ENCODE results near the gene ACYP2.

The ACYP2 gene

GRCh38 chr2:54196646-54197045 is 81.2 kb downstream of the ACYP2 start:
- TF ChIP-seq ZC3H10 (CRISPR knock-in tag; IDR thresholded peaks at IDR 0.05): no peak
- no peak for TF ChIP-seq ESRRG (CRISPR knock-in tag; IDR thresholded peaks at IDR 0.05)
- TF ChIP-seq BACH2 (CRISPR knock-in tag; IDR thresholded peaks at IDR 0.05; ENCODE audit: borderline replicate concordance): no peak
- no peak for ATAC-seq

DNA sequence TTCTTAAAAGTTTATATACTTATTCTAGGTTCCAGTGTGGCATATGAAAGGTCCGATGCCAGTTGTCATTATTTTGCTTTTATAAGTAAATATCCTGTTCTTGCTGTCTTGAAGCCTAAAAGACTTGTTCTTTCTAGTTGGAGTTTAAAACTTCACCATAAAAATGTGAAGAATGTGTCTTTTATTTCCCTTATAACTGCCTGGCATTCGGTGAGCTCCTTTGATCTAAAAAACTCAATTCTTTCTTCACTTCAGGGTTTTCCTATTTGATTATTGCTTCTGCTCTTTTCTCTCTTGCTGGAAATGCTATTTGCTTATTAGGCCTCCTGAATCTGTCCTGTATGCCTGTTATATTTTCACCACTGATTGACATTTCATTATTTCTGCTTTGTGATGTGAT is 89.1 kb downstream of the ACYP2 start:
- ATAC-seq: no peak
- TF ChIP-seq, protein P1, sequence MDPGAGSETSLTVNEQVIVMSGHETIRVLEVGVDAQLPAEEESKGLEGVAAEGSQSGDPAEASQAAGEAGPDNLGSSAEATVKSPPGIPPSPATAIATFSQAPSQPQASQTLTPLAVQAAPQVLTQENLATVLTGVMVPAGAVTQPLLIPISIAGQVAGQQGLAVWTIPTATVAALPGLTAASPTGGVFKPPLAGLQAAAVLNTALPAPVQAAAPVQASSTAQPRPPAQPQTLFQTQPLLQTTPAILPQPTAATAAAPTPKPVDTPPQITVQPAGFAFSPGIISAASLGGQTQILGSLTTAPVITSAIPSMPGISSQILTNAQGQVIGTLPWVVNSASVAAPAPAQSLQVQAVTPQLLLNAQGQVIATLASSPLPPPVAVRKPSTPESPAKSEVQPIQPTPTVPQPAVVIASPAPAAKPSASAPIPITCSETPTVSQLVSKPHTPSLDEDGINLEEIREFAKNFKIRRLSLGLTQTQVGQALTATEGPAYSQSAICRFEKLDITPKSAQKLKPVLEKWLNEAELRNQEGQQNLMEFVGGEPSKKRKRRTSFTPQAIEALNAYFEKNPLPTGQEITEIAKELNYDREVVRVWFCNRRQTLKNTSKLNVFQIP (CRISPR knock-in tag; IDR thresholded peaks at IDR 0.05; ENCODE audit: borderline replicate concordance, low read depth): no peak

GRCh38 chr2:54206596-54206995 is 91.2 kb downstream of the ACYP2 start:
- ATAC-seq: peak; percentile 59; the same call in 2 of the 3 replicates
- TF ChIP-seq TCF4 (CRISPR knock-in tag; IDR thresholded peaks at IDR 0.05; ENCODE audit: borderline replicate concordance): no peak
- no peak for TF ChIP-seq RARB (CRISPR knock-in tag; IDR thresholded peaks at IDR 0.05)
- no peak for TF ChIP-seq SNAI2 (CRISPR knock-in tag; IDR thresholded peaks at IDR 0.05)
- TF ChIP-seq, protein P2, sequence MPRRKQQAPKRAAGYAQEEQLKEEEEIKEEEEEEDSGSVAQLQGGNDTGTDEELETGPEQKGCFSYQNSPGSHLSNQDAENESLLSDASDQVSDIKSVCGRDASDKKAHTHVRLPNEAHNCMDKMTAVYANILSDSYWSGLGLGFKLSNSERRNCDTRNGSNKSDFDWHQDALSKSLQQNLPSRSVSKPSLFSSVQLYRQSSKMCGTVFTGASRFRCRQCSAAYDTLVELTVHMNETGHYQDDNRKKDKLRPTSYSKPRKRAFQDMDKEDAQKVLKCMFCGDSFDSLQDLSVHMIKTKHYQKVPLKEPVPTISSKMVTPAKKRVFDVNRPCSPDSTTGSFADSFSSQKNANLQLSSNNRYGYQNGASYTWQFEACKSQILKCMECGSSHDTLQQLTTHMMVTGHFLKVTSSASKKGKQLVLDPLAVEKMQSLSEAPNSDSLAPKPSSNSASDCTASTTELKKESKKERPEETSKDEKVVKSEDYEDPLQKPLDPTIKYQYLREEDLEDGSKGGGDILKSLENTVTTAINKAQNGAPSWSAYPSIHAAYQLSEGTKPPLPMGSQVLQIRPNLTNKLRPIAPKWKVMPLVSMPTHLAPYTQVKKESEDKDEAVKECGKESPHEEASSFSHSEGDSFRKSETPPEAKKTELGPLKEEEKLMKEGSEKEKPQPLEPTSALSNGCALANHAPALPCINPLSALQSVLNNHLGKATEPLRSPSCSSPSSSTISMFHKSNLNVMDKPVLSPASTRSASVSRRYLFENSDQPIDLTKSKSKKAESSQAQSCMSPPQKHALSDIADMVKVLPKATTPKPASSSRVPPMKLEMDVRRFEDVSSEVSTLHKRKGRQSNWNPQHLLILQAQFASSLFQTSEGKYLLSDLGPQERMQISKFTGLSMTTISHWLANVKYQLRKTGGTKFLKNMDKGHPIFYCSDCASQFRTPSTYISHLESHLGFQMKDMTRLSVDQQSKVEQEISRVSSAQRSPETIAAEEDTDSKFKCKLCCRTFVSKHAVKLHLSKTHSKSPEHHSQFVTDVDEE (CRISPR knock-in tag; IDR thresholded peaks at IDR 0.05): no peak
- TF ChIP-seq, protein P1 (CRISPR knock-in tag; IDR thresholded peaks at IDR 0.05; ENCODE audit: borderline replicate concordance, low read depth): no peak
- TF ChIP-seq, protein P3, sequence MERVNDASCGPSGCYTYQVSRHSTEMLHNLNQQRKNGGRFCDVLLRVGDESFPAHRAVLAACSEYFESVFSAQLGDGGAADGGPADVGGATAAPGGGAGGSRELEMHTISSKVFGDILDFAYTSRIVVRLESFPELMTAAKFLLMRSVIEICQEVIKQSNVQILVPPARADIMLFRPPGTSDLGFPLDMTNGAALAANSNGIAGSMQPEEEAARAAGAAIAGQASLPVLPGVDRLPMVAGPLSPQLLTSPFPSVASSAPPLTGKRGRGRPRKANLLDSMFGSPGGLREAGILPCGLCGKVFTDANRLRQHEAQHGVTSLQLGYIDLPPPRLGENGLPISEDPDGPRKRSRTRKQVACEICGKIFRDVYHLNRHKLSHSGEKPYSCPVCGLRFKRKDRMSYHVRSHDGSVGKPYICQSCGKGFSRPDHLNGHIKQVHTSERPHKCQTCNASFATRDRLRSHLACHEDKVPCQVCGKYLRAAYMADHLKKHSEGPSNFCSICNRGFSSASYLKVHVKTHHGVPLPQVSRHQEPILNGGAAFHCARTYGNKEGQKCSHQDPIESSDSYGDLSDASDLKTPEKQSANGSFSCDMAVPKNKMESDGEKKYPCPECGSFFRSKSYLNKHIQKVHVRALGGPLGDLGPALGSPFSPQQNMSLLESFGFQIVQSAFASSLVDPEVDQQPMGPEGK (CRISPR knock-in tag; IDR thresholded peaks at IDR 0.05; ENCODE audit: borderline replicate concordance): no peak
- TF ChIP-seq CSRNP3 (CRISPR knock-in tag; IDR thresholded peaks at IDR 0.05): no peak
- TF ChIP-seq GLIS3 (CRISPR knock-in tag; IDR thresholded peaks at IDR 0.05): no peak
- no peak for TF ChIP-seq ISL1 (CRISPR knock-in tag; IDR thresholded peaks at IDR 0.05)
- TF ChIP-seq ARNTL (CRISPR knock-in tag; IDR thresholded peaks at IDR 0.05; ENCODE audit: borderline replicate concordance, low read depth): no peak
- TF ChIP-seq PPARA (CRISPR knock-in tag; IDR thresholded peaks at IDR 0.05; ENCODE audit: borderline replicate concordance): no peak

GRCh38 chr2:54207666-54208195 is 92.3 kb downstream of the ACYP2 start:
- TF ChIP-seq CSRNP3 (CRISPR knock-in tag; IDR thresholded peaks at IDR 0.05) (no peak), ISL1 (CRISPR knock-in tag; IDR thresholded peaks at IDR 0.05) (peak; percentile 72)
- ATAC-seq: no peak
